ENCODE data around the gene INPP5J. TPM values are rescaled to one million over a fixed set of nuclear protein-coding genes. Genes with fewer than 3 reads are reported as not detected.

Gene INPP5J
- total RNA-seq, 4 donors from 2014 or later = 0.20 to 1.0 (median 0.67) TPM

DNA sequence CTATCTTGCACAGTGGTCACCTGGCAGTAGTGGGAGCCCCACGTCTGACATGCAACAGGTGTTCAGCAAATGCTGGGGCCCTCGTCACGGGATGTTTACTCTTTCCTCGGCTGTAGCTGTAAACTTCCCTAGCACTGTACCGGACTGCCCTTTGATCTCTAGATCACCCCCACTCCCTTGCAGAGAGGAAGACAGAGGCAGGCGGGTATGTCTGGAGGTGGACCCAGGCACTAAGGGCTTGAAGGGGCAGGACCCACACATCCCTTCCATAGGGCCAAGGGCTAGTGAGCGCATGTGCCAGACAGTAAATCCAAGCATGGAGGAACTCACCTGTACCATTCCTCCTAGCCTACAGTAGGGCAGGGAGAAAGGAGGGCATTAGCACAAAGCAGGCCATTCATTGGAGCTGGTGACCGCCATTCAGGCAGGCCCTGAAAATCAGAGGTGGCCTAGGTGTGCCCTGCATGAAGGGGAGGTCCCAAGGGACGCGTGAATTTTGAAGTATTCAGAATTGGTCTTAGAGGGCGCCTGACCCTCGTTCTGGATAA lies 43.6 kb upstream of the INPP5J start:
- Histone ChIP-seq H3K27me3 (no peaks in the 10 kb centered on the region), H3K9me3 (no peaks in the 10 kb centered on the region), H3K4me1 (peaks cover 0 to 43% (median 32%) of the 10 kb centered on the region in 4 donors), H3K4me3 (no peak overlapping the region), H3K27ac (peak overlapping the region in 3 of 4 donors; percentile 15 to 97 (median 18)), H3K36me3 (no peaks in the 10 kb centered on the region)
- TF ChIP-seq EP300 (IDR thresholded peaks at IDR 0.05) (no peak), CTCF (IDR thresholded peaks at IDR 0.05) (no peak), POLR2A (IDR thresholded peaks at IDR 0.05) (no peak)
- no peak for DNase-seq (ENCODE audit: low spot score in 2 of 2)
- 87 to 88% methylated on average over 12 of the region's 12 CpGs for whole genome bisulfite sequencing, 2 donors

- Histone ChIP-seq H3K4me1 (peaks cover 0 to 48% (median 34%) of the 10 kb centered on the region in 4 donors), H3K4me3 (peak overlapping the region; percentile 62 to 80 (median 69)), H3K9me3 (no peaks in the 10 kb centered on the region), H3K27ac (peak overlapping the region; percentile 89 to 99 (median 98)), H3K36me3 (no peaks in the 10 kb centered on the region), H3K27me3 (no peaks in the 10 kb centered on the region)
- TF ChIP-seq POLR2A (IDR thresholded peaks at IDR 0.05) = no peak
- TF ChIP-seq EP300 (IDR thresholded peaks at IDR 0.05) = no peak
- TF ChIP-seq CTCF (IDR thresholded peaks at IDR 0.05) = no peak
- no peak for DNase-seq (ENCODE audit: low spot score in 2 of 2)
- WGBS, 2 donors = 20 to 28% methylated on average over 5 of the region's 5 CpGs
These were observed 42.5 kb upstream of the INPP5J start for GRCh38 chr22:31080164-31080847.

GRCh38 chr22:31080848-31081649 lies 41.7 kb upstream of the INPP5J start, which contains the start of gene SMTN:
SMTN (plus strand) TSS chr22:31081318; CDS start chr22:31083259, 1,941 bp downstream.
- TF ChIP-seq CTCF (IDR thresholded peaks at IDR 0.05) = peak in 2 of 5 experiments; percentile 47 to 53
- TF ChIP-seq EP300 (IDR thresholded peaks at IDR 0.05) = peak; percentile 64 to 99
- TF ChIP-seq POLR2A (IDR thresholded peaks at IDR 0.05) = peak; percentile 96 to 99
- peaks cover 0 to 48% (median 40%) of the 10 kb centered on the region in 4 donors for H3K4me1 ChIP-seq
- H3K9me3 ChIP-seq = no peaks in the 10 kb centered on the region
- peak within 1 kb of the TSS; percentile 62 to 80 (median 69) for H3K4me3 ChIP-seq
- H3K27me3 ChIP-seq = no peaks in the 10 kb centered on the region
- 1% methylated on average over 52 to 58 of the region's 63 CpGs for WGBS, 2 donors
- peak; percentile 88 to 89 for DNase-seq (ENCODE audit: low spot score in 2 of 2)
- peak within 1 kb of the TSS; percentile 89 to 99 (median 98) for H3K27ac ChIP-seq
- no peaks in the 10 kb centered on the region for H3K36me3 ChIP-seq

DNA sequence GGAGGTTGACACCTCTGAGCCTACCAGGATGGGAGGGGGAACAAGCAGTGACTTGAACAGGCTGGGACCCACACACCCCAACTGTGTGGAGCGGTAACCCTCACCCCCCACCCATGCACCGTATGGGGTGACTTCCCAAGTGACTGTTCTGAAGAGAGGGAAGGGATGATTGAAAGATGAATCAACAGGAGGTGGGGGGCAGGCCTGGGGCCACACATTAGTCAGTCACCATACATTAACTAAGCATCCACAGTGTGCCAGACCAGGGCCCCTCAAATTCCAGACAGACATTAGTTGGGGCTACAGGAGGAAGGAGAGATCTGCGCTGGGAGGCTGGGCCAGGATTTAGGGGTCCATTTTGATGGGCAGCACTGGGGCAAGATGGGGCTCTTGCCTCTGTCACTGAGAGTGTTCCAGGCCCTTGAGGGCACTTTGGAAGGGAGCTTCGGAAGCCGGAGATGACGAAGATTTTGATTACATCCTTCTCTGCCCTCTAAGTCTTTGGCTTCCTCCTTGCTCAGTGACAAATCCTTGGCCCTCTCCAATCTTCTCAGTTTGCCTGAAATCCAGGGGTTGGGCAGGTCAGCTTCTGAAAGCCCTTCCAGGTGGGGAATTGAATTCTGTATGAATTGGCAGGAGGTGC lies 40.7 kb upstream of the INPP5J start:
- Histone ChIP-seq H3K27ac (peak overlapping the region; percentile 89 to 99 (median 98)), H3K27me3 (no peaks in the 10 kb centered on the region), H3K4me3 (peak overlapping the region; percentile 62 to 80 (median 69)), H3K4me1 (peaks cover 0 to 55% (median 46%) of the 10 kb centered on the region in 4 donors), H3K36me3 (no peaks in the 10 kb centered on the region), H3K9me3 (no peaks in the 10 kb centered on the region)
- DNase-seq (ENCODE audit: low spot score in 2 of 2) = no peak
- no peak for TF ChIP-seq EP300 (IDR thresholded peaks at IDR 0.05)
- no peak for TF ChIP-seq POLR2A (IDR thresholded peaks at IDR 0.05)
- TF ChIP-seq CTCF (IDR thresholded peaks at IDR 0.05) = no peak
- WGBS, 2 donors = 16 to 22% methylated on average over 6 of the region's 6 CpGs

Measured in tibial nerve (tissue), 4 donors.